Nasal cavity respiratory epithelium epithelial cell of viscerocranial mucosa (primary cell): ENCODE results near the gene SCD. TPM values are rescaled to one million over a fixed set of nuclear protein-coding genes. Genes with fewer than 3 reads are reported as not detected.

Experiments
- total RNA-seq: library from RNA; depleted of rRNA; stranded (reverse); fragments of >200 nt; gene quantifications from 2 replicates; pipeline ENCODE4 v1.2.3, GENCODE V29; 2014

The SCD gene
- 258 and 325 TPM in 2 replicates for total RNA-seq

DNA sequence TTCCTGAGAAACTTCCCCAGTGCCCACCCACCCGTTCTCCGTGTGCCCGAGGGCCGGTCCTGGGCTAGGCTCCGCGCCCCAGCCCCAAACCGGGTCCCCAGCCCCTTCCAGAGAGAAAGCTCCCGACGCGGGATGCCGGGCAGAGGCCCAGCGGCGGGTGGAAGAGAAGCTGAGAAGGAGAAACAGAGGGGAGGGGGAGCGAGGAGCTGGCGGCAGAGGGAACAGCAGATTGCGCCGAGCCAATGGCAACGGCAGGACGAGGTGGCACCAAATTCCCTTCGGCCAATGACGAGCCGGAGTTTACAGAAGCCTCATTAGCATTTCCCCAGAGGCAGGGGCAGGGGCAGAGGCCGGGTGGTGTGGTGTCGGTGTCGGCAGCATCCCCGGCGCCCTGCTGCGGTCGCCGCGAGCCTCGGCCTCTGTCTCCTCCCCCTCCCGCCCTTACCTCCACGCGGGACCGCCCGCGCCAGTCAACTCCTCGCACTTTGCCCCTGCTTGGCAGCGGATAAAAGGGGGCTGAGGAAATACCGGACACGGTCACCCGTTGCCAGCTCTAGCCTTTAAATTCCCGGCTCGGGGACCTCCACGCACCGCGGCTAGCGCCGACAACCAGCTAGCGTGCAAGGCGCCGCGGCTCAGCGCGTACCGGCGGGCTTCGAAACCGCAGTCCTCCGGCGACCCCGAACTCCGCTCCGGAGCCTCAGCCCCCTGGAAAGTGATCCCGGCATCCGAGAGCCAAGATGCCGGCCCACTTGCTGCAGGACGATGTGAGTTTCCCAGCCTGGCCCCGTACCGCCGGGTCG is at the start of gene SCD:
Gene SCD (plus strand): TSS at position 469 of the 803 bp plus-strand sequence. CDS start 272 bp downstream, at position 741.

DNA sequence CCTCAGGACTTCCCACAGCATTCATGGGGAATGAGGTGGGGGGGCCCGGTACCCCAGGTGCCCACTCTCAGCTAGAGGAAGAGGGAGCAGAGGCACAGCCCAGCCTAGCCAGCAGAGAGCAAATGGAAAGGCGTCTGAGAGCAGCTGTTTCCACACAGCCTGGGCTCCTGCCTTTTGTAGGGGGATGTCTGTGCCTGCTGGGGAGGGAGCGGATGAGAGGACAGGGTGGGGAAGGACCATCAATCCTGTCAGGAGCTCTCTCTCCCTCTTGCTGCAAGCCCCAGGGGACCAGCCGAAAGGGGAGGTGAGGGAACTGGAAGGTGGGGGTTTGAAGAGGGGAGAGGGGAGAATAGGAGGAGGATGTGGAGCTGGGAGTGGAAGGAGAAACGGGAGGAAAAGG is 17.0 kb upstream of the SCD start, which contains the start of gene PKD2L1:
Gene PKD2L1 (minus strand): TSS at position 150 of the 400 bp plus-strand sequence. CDS start 125 bp downstream, at position 25.

Other genes starting within 250 kb of the SCD start
- 83.9 and 89.9 TPM in 2 replicates for gene ERLIN1, start 161.2 kb upstream of the SCD start, total RNA-seq
- 34.9 and 40.0 TPM in 2 replicates for gene CHUK, start 117.6 kb upstream of the SCD start, total RNA-seq
- 23.8 and 36.2 TPM in 2 replicates for gene CWF19L1, start 79.6 kb upstream of the SCD start, total RNA-seq
- gene BLOC1S2, start 60.6 kb upstream of the SCD start, total RNA-seq: 75.7 and 131 TPM in 2 replicates
- not detected in 2 replicates for gene PKD2L1, start 17.0 kb upstream of the SCD start, total RNA-seq
- gene WNT8B, start 115.8 kb downstream of the SCD start, total RNA-seq: not detected in 2 replicates
- gene SEC31B, start 172.6 kb downstream of the SCD start, total RNA-seq: 0.68 and 2.2 TPM in 2 replicates
- 87.1 and 165 TPM in 2 replicates for gene NDUFB8, start 182.6 kb downstream of the SCD start, total RNA-seq
- 10.6 and 17.8 TPM in 2 replicates for gene HIF1AN, start 188.7 kb downstream of the SCD start, total RNA-seq